Right ventricle myocardium superior (tissue), 1 donor: ENCODE measurements around the gene BOD1L1. TPM values are rescaled to one million over a fixed set of nuclear protein-coding genes. Genes with fewer than 3 reads are reported as not detected.

ENCODE experiments used
- ATAC-seq: fragments of 200-7000 bp; cut with Tn5 transposase; one replicate; pipeline ENCODE4 v1.9.1; 2020; ENCODE audit warnings: mild to moderate bottlenecking; ENCODE audit not compliant: poor library complexity
- DNase-seq: peaks from one replicate; pipeline ENCODE4 v3.0.0-alpha.2; 2020
- intact Hi-C: fragments of 100-400 bp; cut with DNase I; formaldehyde crosslinking; loops from one replicate; pipeline ENCODE4 v1.11.2; 2022
- total RNA-seq: library from RNA; stranded (reverse); fragmentation: NEBNext Ultra II Directional; extraction: Animal tissue kit (Norgen Biotek cat#: 25700); gene quantifications from one replicate; pipeline ENCODE4 v1.2.1, GENCODE V29; 2021
- donor health status: DM: no; HTN: yes; CAD: no; lungs with severe emphysema.

BOD1L1 gene
- total RNA-seq, 1 donor from 2014 or later, result 15.8 TPM

GRCh38 chr4:13533670-13534343, 93.7 kb downstream of the BOD1L1 start:
- DNase-seq (no peak), ATAC-seq (no peak)
- intact Hi-C loops, result no loop called here

DNA sequence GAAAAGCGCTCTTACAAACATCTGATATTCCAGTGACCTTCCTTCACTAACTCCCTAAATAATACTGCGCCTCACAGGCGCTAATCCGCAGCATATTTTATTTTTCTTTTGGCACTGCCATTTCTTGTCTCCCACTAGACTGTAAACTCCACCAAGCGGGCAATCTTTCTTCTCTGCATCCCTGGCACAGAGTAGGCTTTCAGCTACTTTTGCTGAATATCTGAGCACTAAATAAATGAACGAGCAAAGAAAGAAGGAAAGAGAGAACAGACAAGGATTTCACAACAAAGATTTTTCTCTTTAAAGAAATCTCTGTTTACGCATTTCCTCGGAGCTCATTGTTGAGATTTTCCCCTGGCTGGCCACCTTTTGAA, 95.9 kb downstream of the BOD1L1 start:
- DNase-seq, result no peak
- ATAC-seq, result no peak
- intact Hi-C loops, result no loop called here

GRCh38 chr4:13530823-13531624, 96.5 kb downstream of the BOD1L1 start:
- intact Hi-C loops, result no loop called here
- DNase-seq (no peak), ATAC-seq (no peak)

- no peak for ATAC-seq
- intact Hi-C loops, result no loop called here
- DNase-seq, result no peak
Measured at GRCh38 chr4:13529128-13529919, 98.2 kb downstream of the BOD1L1 start.

- no peak for DNase-seq
- intact Hi-C loops, result no loop called here
- ATAC-seq, result no peak
Measured at GRCh38 chr4:13528821-13529127, 98.8 kb downstream of the BOD1L1 start.

GRCh38 chr4:13527981-13528820, 99.3 kb downstream of the BOD1L1 start:
- ATAC-seq (no peak), DNase-seq (no peak)
- intact Hi-C loops, result no loop called here

- DNase-seq, result no peak
- intact Hi-C loops, result no loop called here
- ATAC-seq, result no peak
Measured at GRCh38 chr4:13527192-13527980, 100.1 kb downstream of the BOD1L1 start.

- intact Hi-C loops, result no loop called here
- DNase-seq (no peak), ATAC-seq (no peak)
Measured at GRCh38 chr4:13526658-13527057, 100.9 kb downstream of the BOD1L1 start.

DNA sequence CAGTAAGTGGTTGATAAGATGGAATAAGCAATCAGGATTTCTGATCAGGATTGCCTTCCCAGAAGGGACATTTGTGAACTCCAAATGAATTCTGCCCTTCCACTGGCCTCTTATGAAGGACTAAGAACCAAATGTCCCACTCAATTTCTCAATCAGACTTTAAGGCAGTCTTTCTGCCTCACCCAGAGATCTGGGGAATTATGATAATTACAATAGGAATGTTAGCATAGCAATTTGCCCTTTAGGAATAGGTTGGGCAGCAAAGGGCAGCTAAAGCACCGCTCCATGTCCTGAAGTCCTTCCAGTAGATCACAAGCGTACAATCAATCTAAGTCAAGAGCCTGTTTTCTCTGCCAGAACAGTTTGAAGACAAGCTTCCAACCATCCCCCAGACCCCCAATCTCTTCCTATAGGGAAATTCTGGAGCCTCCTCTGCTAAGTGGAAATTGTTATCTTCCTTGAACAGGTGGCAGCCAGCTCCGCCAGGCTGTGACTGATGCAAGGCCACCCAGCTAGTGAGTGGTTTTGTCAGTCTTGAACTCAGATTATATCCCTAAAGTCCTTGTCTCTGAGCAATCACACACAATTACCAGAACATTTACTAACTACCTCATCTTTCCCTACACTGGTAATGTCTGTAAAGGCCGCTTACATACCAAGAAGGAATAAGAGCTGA, 101.8 kb downstream of the BOD1L1 start:
- intact Hi-C loops, result no loop called here
- ATAC-seq, result no peak
- DNase-seq, result no peak

DNA sequence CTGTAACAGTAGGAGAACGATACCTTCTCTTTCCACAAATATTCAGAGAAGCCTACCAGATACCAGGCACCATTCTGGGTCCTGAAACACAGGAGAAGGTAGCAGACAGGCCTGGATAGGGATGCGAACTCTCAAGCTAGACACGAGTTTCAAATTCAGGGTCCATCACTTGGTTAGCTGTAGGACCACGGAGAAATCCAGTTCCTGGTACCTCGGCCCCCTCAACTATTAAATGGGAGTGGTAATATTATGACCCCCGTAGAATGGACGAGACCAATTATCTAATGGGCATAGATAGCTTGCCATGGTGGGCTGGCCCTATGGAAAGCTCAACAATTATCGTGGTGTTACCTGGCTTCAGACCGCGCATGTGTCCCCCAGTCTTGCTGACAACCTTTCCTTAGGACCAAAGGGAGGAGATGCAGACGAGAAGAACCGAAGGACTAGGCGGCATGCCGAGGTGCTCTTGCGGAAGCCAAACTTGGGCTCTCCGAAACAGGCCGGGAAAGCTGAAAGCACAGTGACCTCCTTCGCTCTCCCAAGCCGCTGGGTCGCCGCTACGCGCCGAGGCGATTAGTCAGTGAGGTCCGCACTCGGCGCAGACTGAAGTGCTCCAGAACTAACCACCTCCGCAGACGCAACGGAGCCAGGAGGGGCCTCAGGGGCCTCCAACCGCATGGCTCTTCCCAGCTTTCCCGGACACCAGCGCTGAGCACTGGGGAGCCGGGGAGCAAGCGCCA, 102.9 kb downstream of the BOD1L1 start:
- ATAC-seq (no peak), DNase-seq (no peak)
- intact Hi-C loops, result no loop called here

DNA sequence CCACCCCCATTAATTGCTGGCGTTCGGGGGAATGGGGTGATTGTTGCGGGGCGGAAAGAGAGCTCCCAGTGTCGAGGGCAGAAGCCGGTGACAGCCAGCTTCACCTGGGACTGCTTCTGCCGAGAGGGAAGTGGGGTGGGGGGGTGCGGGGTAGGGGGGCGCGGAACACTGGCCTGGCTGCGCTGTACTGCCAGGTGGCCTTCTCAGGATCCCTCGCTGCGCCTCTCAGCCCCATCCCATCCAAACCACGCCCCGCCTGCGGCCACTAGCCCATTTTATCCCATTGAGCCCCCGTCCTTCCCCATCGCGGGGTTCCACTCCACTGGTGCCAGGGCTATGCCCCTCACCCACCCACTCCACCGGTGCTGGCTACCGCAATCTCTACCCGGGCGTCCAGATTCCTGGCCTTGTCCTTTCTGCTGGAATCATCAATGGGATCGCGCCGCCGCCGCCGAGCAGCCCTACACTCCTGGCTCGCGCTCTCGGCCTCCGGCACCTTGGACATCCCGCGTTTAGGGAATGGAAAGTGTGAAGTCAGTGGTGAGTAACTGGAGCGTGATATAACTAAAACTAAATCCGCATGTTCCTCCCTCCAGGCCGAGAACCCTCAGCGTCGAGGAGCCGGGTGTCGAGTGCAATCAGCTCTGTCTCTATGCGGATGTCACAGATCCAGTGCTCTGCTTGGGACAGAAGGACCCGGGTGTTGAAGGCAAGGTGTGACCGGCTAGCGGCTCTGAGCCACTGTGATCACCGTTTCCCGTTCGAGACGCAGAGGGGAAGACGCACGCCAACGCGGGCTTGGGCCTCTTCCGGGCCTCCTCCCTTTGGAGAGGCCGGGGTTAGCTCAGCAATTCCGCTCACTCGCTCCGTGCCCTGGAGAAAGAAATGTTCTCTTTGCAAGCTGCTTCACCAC, 103.7 kb downstream of the BOD1L1 start:
- intact Hi-C loops, result no loop called here
- ATAC-seq, result no peak
- no peak for DNase-seq

- ATAC-seq (no peak), DNase-seq (no peak)
- intact Hi-C loops, result no loop called here
Measured at GRCh38 chr4:13523105-13523477, 104.4 kb downstream of the BOD1L1 start.

DNA sequence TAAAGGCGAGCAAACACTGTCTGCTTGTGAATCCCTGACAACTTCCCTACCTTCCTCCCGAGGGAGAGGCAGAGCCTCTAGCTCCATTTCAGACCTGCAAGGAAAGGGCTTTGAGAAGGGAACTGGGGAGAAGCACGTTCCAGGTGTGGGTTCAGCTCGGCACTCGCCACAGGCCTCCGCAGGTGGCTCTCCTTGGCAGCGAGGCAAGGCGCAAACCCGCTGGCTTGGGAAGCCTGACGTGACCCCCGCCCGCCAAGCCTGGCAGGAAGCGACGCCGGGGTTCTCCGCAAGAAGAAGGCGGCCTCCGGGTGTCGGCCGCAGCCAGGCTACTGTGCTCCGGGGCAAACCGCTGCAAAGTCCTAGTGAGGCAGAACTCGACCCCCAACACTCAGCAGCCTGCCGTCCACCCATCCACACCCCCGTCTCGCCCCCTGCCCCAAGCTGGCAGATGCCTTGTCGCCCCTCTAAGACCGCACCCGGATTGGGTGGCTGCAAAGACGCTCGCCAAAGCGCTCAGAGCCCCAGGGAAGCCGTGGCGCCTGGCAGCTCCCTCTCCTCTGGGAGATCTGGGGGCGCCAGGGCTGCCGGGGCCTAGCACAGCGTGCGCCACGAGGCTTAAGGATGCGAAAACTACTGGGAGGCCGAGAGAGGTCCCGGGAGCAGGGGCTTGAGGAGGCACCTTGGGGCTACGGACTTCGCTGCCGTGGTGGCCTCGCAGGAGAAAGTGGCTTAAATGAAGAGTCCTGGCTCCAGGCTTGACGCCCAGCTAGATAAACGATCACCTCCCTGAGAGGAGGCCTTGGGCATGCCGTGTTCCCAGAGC, 105.0 kb downstream of the BOD1L1 start:
- intact Hi-C loops, result no loop called here
- no peak for DNase-seq
- ATAC-seq, result no peak

DNA sequence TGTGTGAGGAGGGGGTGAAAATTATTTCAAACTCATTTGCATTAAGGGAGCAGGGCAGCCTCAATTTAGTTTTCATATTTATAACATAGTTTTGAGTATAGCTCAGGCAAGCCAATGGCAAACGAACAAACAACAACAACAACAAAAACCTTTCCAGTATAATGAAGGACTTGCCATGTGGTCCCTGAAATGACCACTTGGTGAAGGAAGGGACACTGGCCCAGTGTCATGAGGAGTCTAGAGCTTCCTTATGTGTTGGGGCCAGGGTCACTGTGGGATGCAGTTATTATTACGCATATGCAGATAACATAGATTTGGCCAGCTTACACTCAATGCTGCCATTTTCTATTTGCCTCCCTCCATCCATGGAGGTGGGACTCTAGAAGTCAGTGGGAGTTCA, 106.5 kb downstream of the BOD1L1 start:
- intact Hi-C loops, result no loop called here
- no peak for DNase-seq
- ATAC-seq, result no peak
